Stimulated activated naive CD8-positive, alpha-beta T cell treated with anti-CD3 and anti-CD28 coated beads, Interleukin-15, amount 100 ng/mL, for 72 hours (primary cell): ENCODE measurements around the gene P4HB.

Experiments used
- ATAC-seq: fragments of 150-1000 bp; cut with Tn5 transposase; 2 replicates; pipeline ENCODE4 v1.10.0; 2021; ENCODE audit warnings: mild to moderate bottlenecking, moderate library complexity
- DNase-seq, 2 donors: peaks; one replicate each; pipeline ENCODE4 v3.0.0; 2021 to 2022
- H3K27ac Mint-ChIP-seq, 2 donors: one replicate each; pipeline ENCODE4 v1.8.0; 2022; ENCODE audit warnings: mild to moderate bottlenecking in 2 of 2, mixed read lengths in 2 of 2, moderate library complexity in 2 of 2
- H3K27me3 Mint-ChIP-seq: one replicate; pipeline ENCODE4 v1.8.0; 2022; ENCODE audit warnings: mixed read lengths
- H3K4me1 Mint-ChIP-seq: one replicate; pipeline ENCODE4 v1.8.0; 2022; ENCODE audit warnings: mild to moderate bottlenecking, mixed read lengths
- H3K4me3 Mint-ChIP-seq, 2 donors: one replicate each; pipeline ENCODE4 v1.8.0; 2022; ENCODE audit warnings: mild to moderate bottlenecking in 2 of 2, mixed read lengths in 2 of 2, moderate library complexity in 1 of 2
- H3K9me3 Mint-ChIP-seq, 2 donors: one replicate each; pipeline ENCODE4 v1.8.0; 2022; ENCODE audit warnings: mixed read lengths in 2 of 2

P4HB gene

DNA sequence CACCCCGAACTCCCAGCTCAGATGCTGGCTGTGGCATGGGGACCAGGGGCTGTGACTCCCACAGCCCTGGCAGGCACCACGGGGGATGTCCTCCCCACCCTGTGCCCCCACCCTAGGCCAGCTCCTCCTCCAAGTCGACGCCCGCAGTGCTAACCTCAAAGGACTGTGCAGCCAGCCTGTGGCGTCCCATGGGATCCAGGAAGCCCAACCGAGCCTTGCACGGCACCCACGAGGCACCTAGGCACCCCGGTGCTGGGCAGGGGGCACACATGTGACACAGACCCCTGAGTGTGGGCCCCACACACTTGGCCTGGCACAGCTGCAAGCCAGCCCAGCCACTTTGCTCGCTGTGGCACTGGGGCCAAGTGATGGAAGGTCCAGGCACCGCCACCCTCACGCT, 52.5 kb downstream of the P4HB start:
- Mint-ChIP-seq H3K4me1 (peaks cover 12% of the 10 kb centered on the region), H3K9me3 (no peaks in the 10 kb centered on the region), H3K27ac (no peak overlapping the region), H3K4me3 (no peak overlapping the region), H3K27me3 (peaks cover 70% of the 10 kb centered on the region)
- ATAC-seq: no peak
- no peak for DNase-seq

GRCh38 chr17:81807210-81807719, 53.1 kb downstream of the P4HB start:
- H3K27ac Mint-ChIP-seq: no peak overlapping the region
- ATAC-seq: no peak
- no peak for DNase-seq
- no peak overlapping the region for H3K4me3 Mint-ChIP-seq
- H3K4me1 Mint-ChIP-seq: peaks cover 12% of the 10 kb centered on the region
- H3K9me3 Mint-ChIP-seq: no peaks in the 10 kb centered on the region
- peaks cover 75% of the 10 kb centered on the region for H3K27me3 Mint-ChIP-seq

- peaks cover 82% of the 10 kb centered on the region for H3K27me3 Mint-ChIP-seq
- H3K4me1 Mint-ChIP-seq: peaks cover 12% of the 10 kb centered on the region
- no peak for ATAC-seq
- H3K27ac Mint-ChIP-seq: no peak overlapping the region
- H3K9me3 Mint-ChIP-seq: no peaks in the 10 kb centered on the region
- H3K4me3 Mint-ChIP-seq: no peak overlapping the region
- no peak for DNase-seq
Measured at GRCh38 chr17:81806461-81807209, 53.7 kb downstream of the P4HB start.

- H3K4me3 Mint-ChIP-seq: no peak overlapping the region
- peaks cover 89% of the 10 kb centered on the region for H3K27me3 Mint-ChIP-seq
Measured at GRCh38 chr17:81805707-81806460, 54.5 kb downstream of the P4HB start.

GRCh38 chr17:81804559-81805399, 55.6 kb downstream of the P4HB start:
- H3K27ac Mint-ChIP-seq: no peak overlapping the region
- DNase-seq: no peak
- H3K4me3 Mint-ChIP-seq: peak overlapping the region; percentile 13 to 15
- H3K9me3 Mint-ChIP-seq: no peaks in the 10 kb centered on the region
- peaks cover 12% of the 10 kb centered on the region for H3K4me1 Mint-ChIP-seq
- H3K27me3 Mint-ChIP-seq: peaks cover 90% of the 10 kb centered on the region
- ATAC-seq: peak; percentile 21

More at GRCh38 chr17:81805707-81806460, 54.5 kb downstream of the P4HB start:
- ATAC-seq (no peak), DNase-seq (no peak)
- Mint-ChIP-seq H3K9me3 (no peaks in the 10 kb centered on the region), H3K27ac (no peak overlapping the region), H3K4me1 (peaks cover 12% of the 10 kb centered on the region)

- Mint-ChIP-seq H3K9me3 (no peaks in the 10 kb centered on the region), H3K27ac (no peak within 1 kb of the TSS), H3K4me3 (peak within 1 kb of the TSS; percentile 13 to 47), H3K4me1 (peaks cover 12% of the 10 kb centered on the region), H3K27me3 (peaks cover 88% of the 10 kb centered on the region)
- no peak for DNase-seq
- ATAC-seq: peak; percentile 18
Measured at GRCh38 chr17:81803728-81804558, 56.4 kb downstream of the P4HB start, which contains the start of gene GCGR. Gene GCGR, plus strand, starts transcription at chr17:81804150. Its CDS starts 4,869 bp downstream, at chr17:81809019.

DNA sequence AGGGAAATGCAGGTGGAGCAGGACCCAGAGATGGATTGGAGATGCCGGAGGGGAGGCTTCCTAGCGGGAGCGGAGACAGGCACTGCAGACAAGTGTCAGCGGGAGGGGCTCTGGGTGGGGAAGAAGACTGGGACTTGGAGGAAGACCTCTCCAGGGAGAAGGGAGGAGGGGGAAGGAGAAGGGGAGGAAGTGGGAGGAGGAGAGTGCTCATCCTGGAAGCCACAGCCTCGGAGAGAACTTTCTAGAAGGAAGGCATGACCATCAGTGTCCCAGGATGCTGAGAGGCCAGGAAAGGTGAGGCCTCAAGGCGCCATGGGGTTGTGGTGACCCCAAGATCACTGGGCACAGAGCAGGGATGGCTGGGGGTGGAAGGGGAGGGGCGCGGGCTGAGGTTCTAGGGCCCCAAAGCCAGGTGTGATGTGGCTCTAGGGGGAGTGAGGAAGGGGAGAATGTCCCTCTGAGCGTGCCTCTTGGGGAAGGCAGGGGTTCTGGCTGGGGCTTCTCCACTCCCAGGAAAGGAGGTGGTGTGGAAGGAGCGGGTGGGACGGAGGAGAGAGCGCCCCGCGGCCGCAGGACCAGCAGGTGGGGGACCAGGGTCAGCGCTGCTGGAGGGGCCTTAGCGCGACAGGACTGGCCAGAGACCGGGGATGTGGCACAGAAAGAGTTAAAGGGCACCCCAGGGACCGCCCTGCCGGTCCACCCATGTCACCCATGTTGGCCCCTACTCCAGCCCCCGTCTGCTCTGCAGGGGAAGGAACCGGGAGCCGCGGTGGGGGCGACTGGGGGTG, 57.3 kb downstream of the P4HB start:
- Mint-ChIP-seq H3K4me1 (peaks cover 12% of the 10 kb centered on the region), H3K4me3 (peak overlapping the region in 1 of 2 donors; percentile 47), H3K9me3 (no peaks in the 10 kb centered on the region), H3K27me3 (peaks cover 80% of the 10 kb centered on the region), H3K27ac (no peak overlapping the region)
- DNase-seq (no peak), ATAC-seq (no peak)

- no peak for DNase-seq
- H3K4me3 Mint-ChIP-seq: no peak overlapping the region
- peaks cover 71% of the 10 kb centered on the region for H3K27me3 Mint-ChIP-seq
- H3K4me1 Mint-ChIP-seq: peaks cover 12% of the 10 kb centered on the region
- H3K27ac Mint-ChIP-seq: no peak overlapping the region
- no peak for ATAC-seq
- no peaks in the 10 kb centered on the region for H3K9me3 Mint-ChIP-seq
Measured at GRCh38 chr17:81802048-81802758, 58.1 kb downstream of the P4HB start.

DNA sequence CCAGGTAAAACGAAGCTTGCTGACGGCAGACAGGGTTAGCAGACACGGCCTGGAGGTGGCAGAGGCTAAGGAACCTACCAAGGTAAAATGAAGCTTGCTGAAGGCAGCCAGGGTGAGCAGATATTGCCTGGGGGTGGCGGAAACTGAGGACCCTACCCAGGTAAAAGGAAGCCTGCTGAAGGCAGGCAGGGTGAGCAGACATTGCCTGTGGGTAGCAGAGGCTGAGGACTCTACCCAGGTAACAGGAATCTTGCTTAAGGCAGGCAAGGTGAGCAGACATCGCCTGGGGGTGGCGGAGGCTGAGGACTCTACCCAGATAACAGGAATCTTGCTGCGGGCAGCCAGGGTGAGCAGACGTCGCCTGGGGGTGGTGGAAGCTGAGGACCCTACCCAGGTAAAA, 59.0 kb downstream of the P4HB start:
- Mint-ChIP-seq H3K27ac (no peak overlapping the region), H3K27me3 (peaks cover 62% of the 10 kb centered on the region), H3K4me1 (peaks cover 12% of the 10 kb centered on the region), H3K4me3 (no peak overlapping the region), H3K9me3 (no peaks in the 10 kb centered on the region)
- no peak for ATAC-seq
- no peak for DNase-seq

GRCh38 chr17:81794509-81794908, 65.8 kb downstream of the P4HB start:
- no peaks in the 10 kb centered on the region for H3K4me1 Mint-ChIP-seq
- no peak overlapping the region for H3K27ac Mint-ChIP-seq
- peaks cover 5% of the 10 kb centered on the region for H3K27me3 Mint-ChIP-seq
- DNase-seq: no peak
- no peak overlapping the region for H3K4me3 Mint-ChIP-seq
- H3K9me3 Mint-ChIP-seq: no peaks in the 10 kb centered on the region
- ATAC-seq: no peak

DNA sequence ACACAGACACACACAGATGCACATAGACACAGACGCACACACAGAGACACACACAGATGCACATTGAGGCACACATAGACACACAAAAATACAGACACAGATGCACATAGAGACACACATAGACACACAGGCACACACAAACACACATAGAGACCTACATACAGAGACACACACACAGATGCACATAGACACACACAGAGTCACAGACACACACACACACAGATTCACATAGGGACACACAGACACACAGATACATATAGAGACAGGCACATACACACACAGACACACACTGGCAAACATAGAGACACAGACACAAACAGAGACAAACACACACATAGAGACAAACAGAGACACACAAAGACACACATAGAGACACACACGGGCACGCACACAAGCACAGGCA, 66.3 kb downstream of the P4HB start:
- no peak for DNase-seq
- H3K4me1 Mint-ChIP-seq: no peaks in the 10 kb centered on the region
- no peak overlapping the region for H3K27ac Mint-ChIP-seq
- no peak for ATAC-seq
- no peak overlapping the region for H3K4me3 Mint-ChIP-seq
- peaks cover under 1% of the 10 kb centered on the region for H3K27me3 Mint-ChIP-seq
- no peaks in the 10 kb centered on the region for H3K9me3 Mint-ChIP-seq
